Measurements from ENCODE around the gene FAM120B.

GRCh38 chr6:170447561-170447930 is 141.0 kb downstream of the FAM120B start:
- TF ChIP-seq, protein P1, sequence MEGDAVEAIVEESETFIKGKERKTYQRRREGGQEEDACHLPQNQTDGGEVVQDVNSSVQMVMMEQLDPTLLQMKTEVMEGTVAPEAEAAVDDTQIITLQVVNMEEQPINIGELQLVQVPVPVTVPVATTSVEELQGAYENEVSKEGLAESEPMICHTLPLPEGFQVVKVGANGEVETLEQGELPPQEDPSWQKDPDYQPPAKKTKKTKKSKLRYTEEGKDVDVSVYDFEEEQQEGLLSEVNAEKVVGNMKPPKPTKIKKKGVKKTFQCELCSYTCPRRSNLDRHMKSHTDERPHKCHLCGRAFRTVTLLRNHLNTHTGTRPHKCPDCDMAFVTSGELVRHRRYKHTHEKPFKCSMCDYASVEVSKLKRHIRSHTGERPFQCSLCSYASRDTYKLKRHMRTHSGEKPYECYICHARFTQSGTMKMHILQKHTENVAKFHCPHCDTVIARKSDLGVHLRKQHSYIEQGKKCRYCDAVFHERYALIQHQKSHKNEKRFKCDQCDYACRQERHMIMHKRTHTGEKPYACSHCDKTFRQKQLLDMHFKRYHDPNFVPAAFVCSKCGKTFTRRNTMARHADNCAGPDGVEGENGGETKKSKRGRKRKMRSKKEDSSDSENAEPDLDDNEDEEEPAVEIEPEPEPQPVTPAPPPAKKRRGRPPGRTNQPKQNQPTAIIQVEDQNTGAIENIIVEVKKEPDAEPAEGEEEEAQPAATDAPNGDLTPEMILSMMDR (IDR thresholded peaks at IDR 0.05; ENCODE audit: insufficient read depth, low read length): no peak
- TF ChIP-seq SPI1 (IDR thresholded peaks at IDR 0.05; ENCODE audit: borderline replicate concordance, low read depth): no peak

Data from HL-60 (cell line).